H1 (cell line): ENCODE measurements around the gene VSTM4. TPM values are rescaled to one million over a fixed set of nuclear protein-coding genes. Genes with fewer than 3 reads are reported as not detected.

ENCODE experiments used
- CTCF ChIA-PET: fragments of 300-600 bp; sonication (Branson Sonifier 250); formaldehyde crosslinking; loops from one replicate; lab custom pipeline; 2021; ENCODE audit not compliant: partially characterized antibody; lab: Charles Lee
- POLR2A ChIA-PET: fragments of 300-600 bp; sonication (Branson Sonifier 250); formaldehyde crosslinking; loops from one replicate; lab custom pipeline; 2021; ENCODE audit warnings: inconsistent platforms; ENCODE audit not compliant: partially characterized antibody; lab: Charles Lee
- DNase-seq, 2 experiments: peaks; one replicate each; pipeline versions ENCODE4 v3.0.0 to v3.0.0-alpha.2; 2010 to 2022; ENCODE audit warnings: low spot score in 2 of 2, low read depth in 1 of 2, mixed read lengths in 1 of 2
- FAIRE-seq: peaks from 2 replicates; lab custom pipeline; 2011; peaks lifted over from hg19 to GRCh38; lab: Jason Lieb, UNC
- H2AFZ ChIP-seq: 2 replicates; pipeline ENCODE4 v1.8.1; 2012; ENCODE audit warnings: low read length, inconsistent platforms
- H2AK5ac ChIP-seq: 2 replicates; pipeline ENCODE4 v1.6.1; 2013; ENCODE audit warnings: low read depth, low read length
- H2BK120ac ChIP-seq: replicated peaks from 2 replicates; pipeline ENCODE3; 2013; ENCODE audit warnings: low read depth, low read length, inconsistent platforms
- H2BK12ac ChIP-seq: 2 replicates; pipeline ENCODE4 v1.6.1; 2013; ENCODE audit warnings: low read depth, low read length
- H2BK15ac ChIP-seq: 2 replicates; pipeline ENCODE4 v1.6.1; 2013; ENCODE audit warnings: low read length
- H2BK20ac ChIP-seq: 2 replicates; pipeline ENCODE4 v1.6.1; 2013; ENCODE audit warnings: low read length
- H2BK5ac ChIP-seq: 2 replicates; pipeline ENCODE4 v1.6.1; 2013; ENCODE audit warnings: low read depth, low read length
- H3K14ac ChIP-seq: 2 replicates; pipeline ENCODE4 v1.6.1; 2013; ENCODE audit warnings: inconsistent platforms; ENCODE audit not compliant: insufficient read length
- H3K18ac ChIP-seq: 2 replicates; pipeline ENCODE4 v1.6.1; 2013; ENCODE audit warnings: low read length; ENCODE audit errors: extremely low read depth
- H3K23ac ChIP-seq: 2 replicates; pipeline ENCODE4 v1.6.1; 2013; ENCODE audit warnings: inconsistent platforms; ENCODE audit not compliant: insufficient read length
- H3K23me2 ChIP-seq: 2 replicates; pipeline ENCODE4 v1.6.1; 2013; ENCODE audit warnings: low read depth, low read length
- H3K27ac ChIP-seq: 2 replicates; pipeline ENCODE4 v1.6.1; 2011; ENCODE audit warnings: low read depth, low read length, inconsistent platforms
- H3K27me3 ChIP-seq, 4 experiments: replicated peaks in 1 of 4; 1 replicate in 1 of 4; 2 replicates in 3 of 4; pipeline versions ENCODE4 v1.6.1 to v1.8.1; 2011 to 2013; ENCODE audit warnings: low read length in 3 of 4, mild to moderate bottlenecking in 3 of 4, inconsistent platforms in 2 of 4, mixed read lengths in 2 of 4, moderate library complexity in 1 of 4; ENCODE audit not compliant: control insufficient read depth in 3 of 4, insufficient read depth in 3 of 4; ENCODE audit errors: extremely low read depth in 1 of 4
- H3K36me3 ChIP-seq, 4 experiments: 2 replicates each; pipeline versions ENCODE4 v1.6.1 to v1.8.1; 2011 to 2013; ENCODE audit warnings: mild to moderate bottlenecking in 4 of 4, low read length in 3 of 4, moderate library complexity in 2 of 4, control low read depth in 1 of 4, inconsistent platforms in 1 of 4; ENCODE audit not compliant: insufficient read depth in 4 of 4, control insufficient read depth in 2 of 4
- H3K4ac ChIP-seq: replicated peaks from 2 replicates; pipeline ENCODE3; 2013; ENCODE audit warnings: low read length, low read depth, mixed read lengths, inconsistent platforms; ENCODE audit not compliant: insufficient read length
- H3K4me1 ChIP-seq, 4 experiments: replicated peaks in 1 of 4; 1 replicate in 1 of 4; 2 replicates in 3 of 4; pipeline versions ENCODE4 v1.6.1 to v1.8.1; 2011 to 2013; ENCODE audit warnings: low read length in 3 of 4, inconsistent platforms in 2 of 4, mixed read lengths in 1 of 4; ENCODE audit not compliant: insufficient read depth in 4 of 4, control insufficient read depth in 3 of 4
- H3K4me2 ChIP-seq, 2 experiments: 2 replicates each; pipeline versions ENCODE4 v1.6.1 to v1.8.1; 2011 to 2013; ENCODE audit warnings: low read depth in 2 of 2, low read length in 2 of 2, control low read depth in 1 of 2, inconsistent platforms in 1 of 2, mild to moderate bottlenecking in 1 of 2; ENCODE audit not compliant: insufficient read depth in 1 of 2
- H3K4me3 ChIP-seq, 4 experiments: fragments of 200-600, 300-600 bp in 1 of 4; sonication (generic), shearing (Covaris generic), sonication (Bioruptor Twin) in 1 of 4; 2 replicates each; pipeline versions ENCODE4 v1.5.1 to v1.8.1; 2011 to 2016; ENCODE audit warnings: low read length in 4 of 4, low read depth in 3 of 4, control low read depth in 2 of 4, inconsistent platforms in 2 of 4, mild to moderate bottlenecking in 2 of 4, mixed read lengths in 1 of 4, moderate library complexity in 1 of 4; ENCODE audit not compliant: insufficient read depth in 2 of 4; ENCODE audit errors: extremely low read depth in 1 of 4
- H3K56ac ChIP-seq: replicated peaks from 2 replicates; pipeline ENCODE3; 2013; ENCODE audit warnings: low read depth, mild to moderate bottlenecking, mixed read lengths, low read length, inconsistent platforms; ENCODE audit not compliant: insufficient read length
- H3K79me1 ChIP-seq: 2 replicates; pipeline ENCODE4 v1.6.1; 2013; ENCODE audit warnings: low read depth, low read length, control low read depth
- H3K79me2 ChIP-seq, 2 experiments: 2 replicates each; pipeline versions ENCODE4 v1.6.1 to v1.8.1; 2012 to 2013; ENCODE audit warnings: low read length in 2 of 2, mild to moderate bottlenecking in 2 of 2, inconsistent platforms in 1 of 2; ENCODE audit not compliant: insufficient read depth in 2 of 2, control insufficient read depth in 1 of 2
- H3K9ac ChIP-seq, 4 experiments: replicated peaks in 1 of 4; 1 replicate in 1 of 4; 2 replicates in 3 of 4; pipeline versions ENCODE4 v1.6.1 to v1.8.1; 2011 to 2013; ENCODE audit warnings: low read depth in 3 of 4, low read length in 3 of 4, control low read depth in 2 of 4, mild to moderate bottlenecking in 2 of 4, moderate library complexity in 2 of 4, inconsistent platforms in 1 of 4; ENCODE audit errors: extremely low read depth in 1 of 4
- H3K9me3 ChIP-seq, 2 experiments: 2 replicates each; pipeline versions ENCODE4 v1.6.1 to v1.8.1; 2012 to 2013; ENCODE audit warnings: mild to moderate bottlenecking in 2 of 2, moderate library complexity in 2 of 2, control low read depth in 1 of 2, inconsistent platforms in 1 of 2, low read depth in 1 of 2, low read length in 1 of 2, mixed read lengths in 1 of 2; ENCODE audit not compliant: insufficient read depth in 2 of 2
- H4K20me1 ChIP-seq, 2 experiments: replicated peaks in 1 of 2; 2 replicates each; pipeline versions ENCODE3 to v1.8.1; 2011 to 2013; ENCODE audit warnings: inconsistent platforms in 2 of 2, low read length in 2 of 2, mild to moderate bottlenecking in 1 of 2; ENCODE audit not compliant: insufficient read depth in 2 of 2, control insufficient read depth in 1 of 2
- H4K5ac ChIP-seq: 2 replicates; pipeline ENCODE4 v1.6.1; 2013; ENCODE audit warnings: low read length, low read depth, mixed read lengths, inconsistent platforms; ENCODE audit not compliant: insufficient read length
- H4K8ac ChIP-seq: 2 replicates; pipeline ENCODE4 v1.8.0; 2013; ENCODE audit warnings: mild to moderate bottlenecking, moderate library complexity, low read length, inconsistent platforms; ENCODE audit not compliant: insufficient read depth; ENCODE audit errors: extremely low read depth
- H4K91ac ChIP-seq: replicated peaks from 2 replicates; pipeline ENCODE3; 2013; ENCODE audit warnings: low read length, mixed read lengths, inconsistent platforms; ENCODE audit not compliant: insufficient read length
- ASH2L ChIP-seq: fragments of 200-600, 300-600 bp; sonication (generic); IDR thresholded peaks from one replicate; pipeline ENCODE4 v1.7.1; 2017; ENCODE audit warnings: low read length
- CREB1 ChIP-seq: IDR thresholded peaks from 2 replicates; pipeline ENCODE4 v1.6.1; 2012; ENCODE audit warnings: inconsistent platforms
- EZH2 ChIP-seq: fragments of 200-600 bp; sonication (generic); IDR thresholded peaks from 2 replicates; pipeline ENCODE4 v1.7.1; 2012; ENCODE audit warnings: low read depth, mild to moderate bottlenecking, moderate library complexity, low read length, inconsistent platforms; ENCODE audit not compliant: severe bottlenecking
- GTF2F1 ChIP-seq: IDR thresholded peaks from 2 replicates; pipeline ENCODE4 v1.6.1; 2012; ENCODE audit warnings: low read depth, low read length, improper control_type of control experiment, borderline replicate concordance
- HDAC2 ChIP-seq, 2 experiments: fragments of 300-600 bp in 1 of 2; sonication (generic) in 1 of 2; IDR thresholded peaks; 2 replicates each; pipeline ENCODE4 v1.6.1; 2011 to 2012; ENCODE audit warnings: low read depth in 2 of 2, low read length in 2 of 2, mild to moderate bottlenecking in 2 of 2, moderate library complexity in 2 of 2, borderline replicate concordance in 1 of 2, inconsistent platforms in 1 of 2
- POU5F1 ChIP-seq: IDR thresholded peaks from 2 replicates; pipeline ENCODE4 v1.6.1; 2011; ENCODE audit warnings: low read depth, mild to moderate bottlenecking, low read length, moderate library complexity
- SAP30 ChIP-seq: fragments of 300-600 bp; sonication (generic); IDR thresholded peaks from 2 replicates; pipeline ENCODE4 v1.7.1; 2012; ENCODE audit warnings: low read length, moderate library complexity, mild to moderate bottlenecking, inconsistent platforms; ENCODE audit not compliant: insufficient read depth, insufficient replicate concordance
- SIN3A ChIP-seq, 2 experiments: IDR thresholded peaks in 1 of 2; conservative IDR thresholded peaks in 1 of 2; 2 replicates each; pipeline ENCODE4 v1.6.1; 2011 to 2012; ENCODE audit warnings: low read length in 2 of 2, improper control_type of control experiment in 1 of 2, low read depth in 1 of 2, mild to moderate bottlenecking in 1 of 2
- SIX5 ChIP-seq: IDR thresholded peaks from 2 replicates; pipeline ENCODE4 v1.6.1; 2011; ENCODE audit warnings: mild to moderate bottlenecking, low read depth, low read length
- SP2 ChIP-seq: IDR thresholded peaks from 2 replicates; pipeline ENCODE4 v1.6.1; 2012; ENCODE audit warnings: mild to moderate bottlenecking, low read length, inconsistent platforms
- TBP ChIP-seq: IDR thresholded peaks from 2 replicates; pipeline ENCODE4 v1.6.1; 2011; ENCODE audit warnings: low read depth, low read length, improper control_type of control experiment
- TEAD4 ChIP-seq: IDR thresholded peaks from 2 replicates; pipeline ENCODE4 v1.6.1; 2012; ENCODE audit warnings: low read depth, low read length, inconsistent platforms, mixed read lengths
- YY1 ChIP-seq: IDR thresholded peaks from 2 replicates; pipeline ENCODE4 v1.6.1; 2011; ENCODE audit warnings: low read depth, mild to moderate bottlenecking, low read length
- ZNF274 ChIP-seq: IDR thresholded peaks from 2 replicates; pipeline ENCODE4 v1.7.0; 2012; ENCODE audit warnings: low read length, borderline replicate concordance; ENCODE audit errors: extremely low read depth
- WGBS, 2 experiments: shearing (Covaris generic) in 1 of 2; methylation state at CpG; one replicate each; pipeline versions ENCODE4 v1.1.6 to v1.1.7; 2013 to 2015; ENCODE audit warnings: low lambda C conversion rate in 2 of 2, mixed read lengths in 2 of 2, inconsistent platforms in 1 of 2, low coverage in 1 of 2, missing lambda C conversion rate in 1 of 2; ENCODE audit not compliant: insufficient replicate concordance in 2 of 2, insufficient coverage in 1 of 2, insufficient read length in 1 of 2; ENCODE audit errors: extremely low coverage in 1 of 2, missing lambda C conversion rate in 1 of 2; 5-methylcytosine and 5-hydroxymethylcytosine counted together
- polyA plus RNA-seq, 7 experiments: library from polyadenylated mRNA; depleted of rRNA in 3 of 7; stranded (reverse) in 5 of 7; unstranded in 2 of 7; fragments of >200 nt in 5 of 7; fragments of 200-250 nt in 2 of 7; gene quantifications; 1 replicate in 5 of 7; 2 replicates in 1 of 7; 4 replicates in 1 of 7; pipeline versions ENCODE4 v1.2.1 to v1.2.3, GENCODE V29; 2011 to 2013; ENCODE audit warnings: missing spikeins in 2 of 7, mixed read lengths in 2 of 7
- total RNA-seq: library from RNA; stranded (reverse); fragmentation: NEBNext Ultra II Directional; extraction: Animal tissue kit (Norgen Biotek cat#: 25700); gene quantifications from 2 replicates; pipeline ENCODE4 v1.2.1, GENCODE V29; 2021

The VSTM4 gene
- total and polyA plus RNA-seq, 2 of the 8 experiments (the other 6 are each of a cell fraction or from before 2014, with no cell fraction given): 0.48 to 0.73 TPM

GRCh38 chr10:49079072-49079471 lies 36.2 kb downstream of the VSTM4 start:
- no peak overlapping the region for H2BK5ac ChIP-seq
- H2BK15ac ChIP-seq: no peak overlapping the region
- no peaks in the 10 kb centered on the region for H3K79me1 ChIP-seq
- no peaks in the 10 kb centered on the region for H3K9me3 ChIP-seq
- no peak overlapping the region for H4K5ac ChIP-seq
- no peaks in the 10 kb centered on the region; a peak in 3 of 7 replicates for H3K27me3 ChIP-seq
- no peak overlapping the region for H4K91ac ChIP-seq
- no peak overlapping the region for H3K9ac ChIP-seq
- no peak overlapping the region for H3K4me3 ChIP-seq
- H3K4me2 ChIP-seq: no peak overlapping the region
- H2AK5ac ChIP-seq: no peak overlapping the region
- no peak overlapping the region for H3K56ac ChIP-seq
- no peaks in the 10 kb centered on the region for H3K79me2 ChIP-seq
- H3K23me2 ChIP-seq: no peaks in the 10 kb centered on the region
- H3K18ac ChIP-seq: no peak overlapping the region
- H3K4me1 ChIP-seq: peaks cover 2 to 13% (median 3%) of the 10 kb centered on the region in 4 experiments
- no peaks in the 10 kb centered on the region for H3K36me3 ChIP-seq
- POLR2A ChIA-PET: no interaction called here
- no peak for TF ChIP-seq SIN3A (conservative IDR thresholded peaks at IDR 0.05 in 1 of 2, IDR thresholded peaks at IDR 0.05 in 1 of 2; ENCODE audit: low read depth in 1 of 2, low read length in 2 of 2)
- TF ChIP-seq SIX5: no peak
- TF ChIP-seq CREB1: no peak
- TF ChIP-seq HDAC2 (IDR thresholded peaks at IDR 0.05; ENCODE audit: borderline replicate concordance in 1 of 2, low read depth in 2 of 2, low read length in 2 of 2): no peak
- no peak for TF ChIP-seq SAP30
- TF ChIP-seq YY1: no peak
- no peak for TF ChIP-seq POU5F1
- TF ChIP-seq ASH2L: no peak
- TF ChIP-seq SP2: no peak
- TF ChIP-seq ZNF274: no peak
- TF ChIP-seq GTF2F1: no peak
- no peak for TF ChIP-seq EZH2
- TF ChIP-seq TEAD4: no peak
- TF ChIP-seq TBP: no peak
- H4K8ac ChIP-seq: no peak overlapping the region
- no peak overlapping the region for H3K14ac ChIP-seq
- H3K27ac ChIP-seq: no peak overlapping the region
- H3K4ac ChIP-seq: no peak overlapping the region
- no peak overlapping the region for H3K23ac ChIP-seq
- CTCF ChIA-PET: interaction anchor here (3.1 kb wide), 1 partner anchor 85 kb away, joined by 12 read pairs; no protein-coding TSS in a partner anchor
- 91% methylated on average over 3 of the region's 3 CpGs; no CpG with 5 or more reads in 1 of the 2 experiments for WGBS, 2 experiments
- H2BK20ac ChIP-seq: no peak overlapping the region
- H2BK12ac ChIP-seq: no peak overlapping the region
- FAIRE-seq (no peak), DNase-seq (no peak)
- H2AFZ ChIP-seq: no peak overlapping the region
- no peak overlapping the region for H2BK120ac ChIP-seq
- no peaks in the 10 kb centered on the region for H4K20me1 ChIP-seq
